GM12891 (cell line): Measurements from ENCODE around the gene LPAR2.

Experiments used
- PAX5 ChIP-seq: IDR thresholded peaks from 2 replicates; pipeline ENCODE4 v1.6.1; 2011; ENCODE audit warnings: low read length, moderate library complexity, mild to moderate bottlenecking; ENCODE audit not compliant: insufficient read depth, severe bottlenecking
- POLR2A ChIP-seq: IDR thresholded peaks from 2 replicates; pipeline ENCODE4 v1.6.1; 2011; ENCODE audit warnings: low read depth, low read length, control low read depth
- POLR2AphosphoS5 ChIP-seq: IDR thresholded peaks from 2 replicates; pipeline ENCODE4 v1.6.1; 2011; ENCODE audit warnings: low read depth, low read length, control low read depth
- POU2F2 ChIP-seq: IDR thresholded peaks from 2 replicates; pipeline ENCODE4 v1.6.1; 2011; ENCODE audit warnings: low read depth, mild to moderate bottlenecking, control low read depth, low read length, moderate library complexity
- SPI1 ChIP-seq: IDR thresholded peaks from 2 replicates; pipeline ENCODE4 v1.6.1; 2011; ENCODE audit warnings: low read depth, low read length, control low read depth
- TAF1 ChIP-seq: IDR thresholded peaks from 2 replicates; pipeline ENCODE4 v1.6.1; 2011; ENCODE audit warnings: low read depth, low read length, control low read depth

GRCh38 chr19:19581391-19581790 lies 46.6 kb downstream of the LPAR2 start:
- TF ChIP-seq POLR2A, result no peak
- no peak for TF ChIP-seq POLR2AphosphoS5
- TF ChIP-seq POU2F2, result no peak
- no peak for TF ChIP-seq SPI1
- TF ChIP-seq TAF1, result no peak
- no peak for TF ChIP-seq PAX5
